Astrocyte of the spinal cord (primary cell): ENCODE data around the gene HDAC1.

Experiments used
- DNase-seq: peaks from one replicate; pipeline ENCODE4 v3.0.0; 2011; ENCODE audit warnings: low read depth, low spot score
- H3K4me3 ChIP-seq: 2 replicates; pipeline ENCODE4 v1.5.1; 2011; ENCODE audit warnings: low read depth, mild to moderate bottlenecking, low read length, moderate library complexity
- in situ Hi-C: cut with HindIII; loops from 2 replicates; pipeline ENCODE4 v1.10.0; 2017; ENCODE audit warnings: low sequenced_read_pairs
- TF ChIP-seq, protein P1 (sequence below): IDR thresholded peaks from 2 replicates; pipeline ENCODE4 v1.5.1; 2012; ENCODE audit warnings: low read depth, mild to moderate bottlenecking, low read length, inconsistent platforms

The HDAC1 gene

DNA sequence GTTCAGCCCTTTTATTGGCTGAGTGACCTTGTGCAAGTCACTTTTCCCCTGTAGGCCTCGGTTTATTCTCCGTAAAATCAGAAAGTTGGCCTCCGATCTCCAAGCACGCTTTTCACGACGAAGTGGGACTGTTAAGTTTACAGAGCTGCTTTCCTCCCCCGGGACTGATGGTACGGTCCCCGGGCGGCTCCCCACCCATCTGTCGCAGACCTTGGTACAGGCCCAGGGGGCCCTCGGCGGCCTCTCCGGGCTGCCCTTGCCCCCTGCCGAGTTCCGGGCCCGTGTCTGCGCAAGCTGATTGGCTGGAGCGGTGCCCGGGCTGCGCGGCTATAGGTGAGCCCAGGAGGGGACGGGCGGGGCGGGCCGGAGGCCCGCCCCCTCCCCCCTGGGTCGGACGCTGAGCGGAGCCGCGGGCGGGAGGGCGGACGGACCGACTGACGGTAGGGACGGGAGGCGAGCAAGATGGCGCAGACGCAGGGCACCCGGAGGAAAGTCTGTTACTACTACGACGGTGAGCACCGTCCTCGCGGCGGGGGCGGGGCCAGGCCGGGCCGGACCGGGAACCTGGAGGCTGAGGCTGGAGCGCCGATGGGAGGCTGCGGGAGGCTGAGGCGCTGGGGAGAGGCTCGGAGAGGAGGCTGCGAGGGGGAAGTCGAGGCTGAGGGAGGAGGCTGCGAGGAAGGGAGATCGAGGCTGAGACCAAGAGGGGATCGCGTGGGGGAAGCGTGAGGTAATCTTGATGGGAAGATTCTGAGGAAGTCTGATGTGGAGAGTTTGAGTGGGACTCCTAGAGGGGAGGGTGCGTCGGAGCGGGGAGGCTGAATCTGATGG lies at the start of gene HDAC1:
Gene HDAC1 (plus strand): TSS at position 376 of the 831 bp plus-strand sequence. CDS start 87 bp downstream, at position 463.
- TF ChIP-seq, protein P1, sequence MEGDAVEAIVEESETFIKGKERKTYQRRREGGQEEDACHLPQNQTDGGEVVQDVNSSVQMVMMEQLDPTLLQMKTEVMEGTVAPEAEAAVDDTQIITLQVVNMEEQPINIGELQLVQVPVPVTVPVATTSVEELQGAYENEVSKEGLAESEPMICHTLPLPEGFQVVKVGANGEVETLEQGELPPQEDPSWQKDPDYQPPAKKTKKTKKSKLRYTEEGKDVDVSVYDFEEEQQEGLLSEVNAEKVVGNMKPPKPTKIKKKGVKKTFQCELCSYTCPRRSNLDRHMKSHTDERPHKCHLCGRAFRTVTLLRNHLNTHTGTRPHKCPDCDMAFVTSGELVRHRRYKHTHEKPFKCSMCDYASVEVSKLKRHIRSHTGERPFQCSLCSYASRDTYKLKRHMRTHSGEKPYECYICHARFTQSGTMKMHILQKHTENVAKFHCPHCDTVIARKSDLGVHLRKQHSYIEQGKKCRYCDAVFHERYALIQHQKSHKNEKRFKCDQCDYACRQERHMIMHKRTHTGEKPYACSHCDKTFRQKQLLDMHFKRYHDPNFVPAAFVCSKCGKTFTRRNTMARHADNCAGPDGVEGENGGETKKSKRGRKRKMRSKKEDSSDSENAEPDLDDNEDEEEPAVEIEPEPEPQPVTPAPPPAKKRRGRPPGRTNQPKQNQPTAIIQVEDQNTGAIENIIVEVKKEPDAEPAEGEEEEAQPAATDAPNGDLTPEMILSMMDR = no peak
- H3K4me3 ChIP-seq = peak within 1 kb of the TSS; percentile 91
- in situ Hi-C loops = no loop called here
- DNase-seq = peak; percentile 96

GRCh38 chr1:32242341-32242851 lies 49.5 kb upstream of the HDAC1 start:
- in situ Hi-C loops = no loop called here
- H3K4me3 ChIP-seq = no peak overlapping the region
- TF ChIP-seq, protein P1 = no peak
- no peak for DNase-seq

GRCh38 chr1:32246888-32247273 lies 45.0 kb upstream of the HDAC1 start, which contains the start of gene FAM167B:
FAM167B (plus strand) TSS chr1:32247222; CDS start chr1:32247422, 200 bp downstream.
- no peak for DNase-seq
- TF ChIP-seq, protein P1 = no peak
- no peak within 1 kb of the TSS for H3K4me3 ChIP-seq
- in situ Hi-C loops = no loop called here

GRCh38 chr1:32247452-32247851 lies 44.4 kb upstream of the HDAC1 start:
- TF ChIP-seq, protein P1 = no peak
- no peak overlapping the region for H3K4me3 ChIP-seq
- in situ Hi-C loops = no loop called here
- DNase-seq = no peak

DNA sequence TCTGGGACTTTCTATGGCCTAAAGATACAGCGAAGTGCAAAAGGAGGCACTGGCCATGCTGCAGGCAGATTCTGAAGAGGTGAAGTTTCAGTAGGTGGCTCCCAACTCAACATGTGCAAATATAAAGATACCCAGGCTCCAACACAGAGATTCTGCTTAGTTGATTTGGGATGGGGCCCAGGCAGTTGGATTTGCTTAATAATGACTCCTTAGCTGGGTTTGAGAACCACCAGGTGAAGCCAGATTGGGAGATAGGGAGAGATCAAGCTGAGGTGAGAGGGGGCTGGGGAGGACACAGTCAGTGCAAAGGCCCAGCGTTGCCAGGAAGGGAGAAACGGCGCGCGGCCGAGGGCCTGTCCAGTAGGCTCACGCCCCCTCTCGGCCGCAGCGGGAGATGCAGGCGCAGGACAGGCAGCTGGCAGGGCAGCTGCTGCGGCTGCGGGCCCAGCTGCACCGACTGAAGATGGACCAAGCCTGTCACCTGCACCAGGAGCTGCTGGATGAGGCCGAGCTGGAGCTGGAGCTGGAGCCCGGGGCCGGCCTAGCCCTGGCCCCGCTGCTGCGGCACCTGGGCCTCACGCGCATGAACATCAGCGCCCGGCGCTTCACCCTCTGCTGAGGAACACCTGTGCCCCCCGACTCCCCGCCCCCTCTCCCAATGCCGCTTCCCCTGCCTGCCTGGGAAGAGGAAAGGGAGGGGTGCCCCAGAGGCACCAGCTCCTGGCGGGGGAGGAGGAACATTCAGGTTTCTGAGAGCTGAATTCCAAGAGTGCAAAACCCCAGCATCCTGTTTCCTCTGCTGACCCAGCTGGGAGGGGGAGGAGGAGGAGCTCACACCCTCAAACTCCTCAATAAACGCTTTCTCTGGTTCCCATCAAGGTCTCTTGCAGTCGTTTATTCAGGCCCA lies 43.6 kb upstream of the HDAC1 start:
- H3K4me3 ChIP-seq = no peak overlapping the region
- in situ Hi-C loops = no loop called here
- TF ChIP-seq, protein P1 = peak; percentile 84
- DNase-seq = peak; percentile 53

DNA sequence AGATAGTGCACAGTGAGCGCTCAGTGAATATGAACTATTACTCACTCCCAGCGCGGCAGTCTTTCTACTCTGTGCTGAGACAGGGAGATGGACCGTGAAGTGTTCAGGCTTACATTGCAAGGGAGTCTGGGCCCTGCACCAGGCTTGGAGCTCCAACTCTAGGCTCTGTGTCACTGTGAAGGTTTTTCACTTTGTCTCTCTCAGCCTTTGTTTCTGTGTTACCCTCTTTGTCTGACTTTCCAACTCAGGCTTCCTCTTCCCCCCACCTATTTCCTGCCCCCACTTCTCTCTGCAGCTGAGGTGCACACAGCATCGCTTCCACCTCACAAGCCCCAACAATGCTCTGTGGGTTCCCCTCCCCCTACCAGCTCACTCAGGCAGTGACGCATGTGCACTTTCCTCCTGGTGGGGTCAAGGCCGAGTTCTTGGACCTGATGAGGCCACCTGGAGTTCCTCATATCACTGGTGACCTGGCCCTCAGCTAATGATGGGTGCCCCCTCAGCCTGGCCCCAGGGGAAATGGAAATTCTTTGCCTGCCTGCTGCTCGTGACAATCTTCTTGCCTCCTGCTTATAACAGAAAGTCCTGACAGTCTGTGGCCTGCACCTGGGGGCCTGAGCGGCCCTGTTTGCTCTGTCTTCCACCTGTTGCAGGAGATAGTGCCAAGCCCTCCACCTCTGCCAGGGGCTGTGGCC lies 41.9 kb upstream of the HDAC1 start:
- no peak for DNase-seq
- TF ChIP-seq, protein P1 = no peak
- no peak overlapping the region for H3K4me3 ChIP-seq
- in situ Hi-C loops = no loop called here
